HG02588 (cell line): ENCODE data around the gene CHST14.

Source experiments
- ATAC-seq: cut with Tn5 transposase; IDR thresholded peaks from one replicate; pipeline ENCODE4 v1.9.1; 2021; ENCODE audit warnings: mild to moderate bottlenecking, moderate library complexity; ENCODE audit not compliant: unreplicated experiment

The CHST14 gene

DNA sequence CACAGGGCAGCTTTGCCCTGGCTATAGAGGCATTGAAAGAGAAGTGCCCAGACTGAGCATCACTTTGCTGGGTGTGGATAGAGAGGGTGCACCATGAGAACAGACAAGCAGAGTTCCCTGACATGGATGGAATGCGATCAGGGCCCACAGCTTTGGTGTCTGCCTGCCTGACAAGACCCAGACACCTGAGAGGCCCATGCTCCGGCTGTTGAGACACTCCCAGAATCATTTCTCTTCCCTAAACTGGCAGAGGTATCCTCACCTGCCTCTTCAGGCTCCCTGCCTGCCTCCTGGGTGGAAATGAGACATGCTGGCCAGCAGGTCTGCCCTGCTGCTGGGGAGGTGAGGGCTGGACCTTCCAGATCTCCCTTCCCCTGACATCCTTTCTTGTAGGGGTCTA lies 10.4 kb upstream of the CHST14 start:
- ATAC-seq: no peak

DNA sequence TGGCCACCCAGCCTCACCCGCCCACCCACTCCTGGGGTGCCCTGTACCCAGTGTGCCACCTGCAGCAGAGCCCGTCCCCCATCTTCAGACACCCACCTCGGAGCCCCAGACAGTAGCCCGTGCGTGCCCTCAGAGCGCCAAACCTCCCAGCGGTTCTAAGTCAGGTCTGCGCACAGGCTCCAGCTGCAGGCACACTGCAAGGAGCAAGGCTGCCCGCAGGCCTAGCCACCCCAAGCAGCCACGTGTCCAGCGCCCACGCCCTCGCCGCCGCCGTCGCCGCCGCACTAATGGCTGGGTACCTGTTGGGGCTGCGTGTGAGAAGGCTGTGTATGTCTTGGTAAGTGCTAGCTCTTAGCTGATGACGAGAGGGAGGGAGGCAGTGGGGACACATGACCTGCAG lies 8.8 kb upstream of the CHST14 start:
- ATAC-seq: no peak

DNA sequence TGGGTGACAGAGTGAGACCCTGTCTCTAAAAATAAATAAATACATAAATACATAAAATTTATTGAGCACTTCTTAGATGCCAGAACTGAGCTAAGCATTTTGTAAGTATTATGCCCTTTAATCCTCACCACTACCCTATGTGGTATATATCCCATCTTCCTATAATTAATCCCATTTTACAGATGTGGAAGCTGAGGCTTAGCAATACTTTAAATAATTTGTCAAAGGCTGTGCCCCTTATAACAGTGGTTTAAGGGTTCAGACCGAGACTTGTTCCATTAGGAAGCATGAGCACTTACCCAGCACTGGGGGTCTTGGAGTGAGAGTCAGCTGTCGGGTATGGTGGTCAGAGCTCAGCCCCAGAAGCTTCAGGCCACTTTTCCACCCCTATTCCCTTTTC lies 7.5 kb upstream of the CHST14 start:
- no peak for ATAC-seq

DNA sequence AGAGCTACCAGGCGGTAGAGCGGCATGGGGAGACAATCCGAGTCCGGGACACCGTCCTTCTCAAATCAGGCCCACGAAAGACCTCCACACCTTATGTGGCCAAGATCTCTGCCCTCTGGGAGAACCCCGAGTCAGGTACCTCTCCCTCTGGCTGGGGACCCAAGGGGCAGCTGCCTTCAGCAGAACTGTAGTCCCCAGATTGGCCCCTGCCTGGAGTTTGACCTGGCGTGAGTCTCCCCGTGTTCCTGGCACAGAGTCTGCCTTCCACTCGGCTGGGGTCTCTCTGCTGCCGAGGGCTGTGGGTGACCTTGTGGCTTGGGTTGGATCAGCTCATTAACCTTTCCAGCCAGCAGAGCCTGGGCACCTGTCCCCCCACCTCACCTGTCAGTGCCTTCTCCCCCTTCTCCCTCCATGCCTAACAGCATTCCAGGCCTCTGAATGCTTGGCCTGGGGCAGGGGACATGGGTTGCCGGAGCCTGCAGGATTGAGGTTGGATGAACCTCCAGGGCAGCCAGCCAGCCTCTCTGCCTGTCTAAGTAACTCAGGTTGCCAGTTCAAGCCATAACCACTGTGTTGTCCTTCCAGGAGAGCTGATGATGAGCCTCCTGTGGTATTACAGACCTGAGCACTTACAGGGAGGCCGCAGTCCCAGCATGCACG lies 6.8 kb upstream of the CHST14 start:
- no peak for ATAC-seq

DNA sequence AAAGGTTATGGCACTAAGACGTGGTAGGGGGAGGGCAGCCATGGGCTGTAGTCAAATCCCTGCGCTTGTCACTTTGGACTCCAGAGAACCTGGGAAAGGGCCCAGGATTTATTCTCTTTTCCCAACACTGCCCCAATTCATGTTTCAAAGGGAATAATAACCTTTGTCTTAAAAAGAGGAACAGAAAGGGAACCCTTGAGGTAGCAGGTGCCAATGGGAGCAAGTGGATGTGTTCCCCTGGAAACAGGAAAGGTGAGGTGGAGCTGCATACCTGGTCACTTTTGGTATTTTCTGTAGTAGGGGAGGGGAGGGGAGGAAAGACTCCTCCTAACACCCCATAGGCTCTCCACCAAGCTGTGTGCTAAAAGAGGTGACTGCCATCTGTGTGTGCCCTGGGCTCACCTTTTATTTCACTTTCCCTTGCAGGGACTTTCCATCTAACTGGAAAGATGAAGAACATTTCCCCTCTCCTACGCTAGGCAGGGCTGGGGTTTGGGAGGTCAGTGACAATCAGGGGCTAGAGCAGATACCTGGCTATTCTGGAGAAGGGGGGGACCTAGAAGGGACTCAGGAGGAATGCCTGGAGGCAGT lies 6.1 kb upstream of the CHST14 start:
- ATAC-seq: no peak

DNA sequence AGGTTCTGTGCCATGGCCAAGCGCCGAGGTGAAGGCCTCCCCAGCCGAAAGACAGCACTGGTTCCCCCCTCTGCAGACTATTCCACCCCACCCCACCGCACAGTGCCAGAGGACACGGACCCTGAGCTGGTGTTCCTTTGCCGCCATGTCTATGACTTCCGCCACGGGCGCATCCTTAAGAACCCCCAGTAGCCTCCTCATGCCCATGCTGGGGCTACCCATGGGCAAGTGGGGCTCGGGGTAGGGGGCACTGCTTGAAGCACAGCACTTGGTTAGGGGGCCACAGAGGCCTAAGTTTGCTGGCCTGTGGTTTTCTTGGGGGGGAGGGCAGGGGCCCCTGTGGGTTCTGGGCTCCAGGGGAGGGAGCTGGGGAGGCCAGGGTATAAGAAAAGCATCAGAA lies 4.8 kb upstream of the CHST14 start:
- ATAC-seq: no peak

DNA sequence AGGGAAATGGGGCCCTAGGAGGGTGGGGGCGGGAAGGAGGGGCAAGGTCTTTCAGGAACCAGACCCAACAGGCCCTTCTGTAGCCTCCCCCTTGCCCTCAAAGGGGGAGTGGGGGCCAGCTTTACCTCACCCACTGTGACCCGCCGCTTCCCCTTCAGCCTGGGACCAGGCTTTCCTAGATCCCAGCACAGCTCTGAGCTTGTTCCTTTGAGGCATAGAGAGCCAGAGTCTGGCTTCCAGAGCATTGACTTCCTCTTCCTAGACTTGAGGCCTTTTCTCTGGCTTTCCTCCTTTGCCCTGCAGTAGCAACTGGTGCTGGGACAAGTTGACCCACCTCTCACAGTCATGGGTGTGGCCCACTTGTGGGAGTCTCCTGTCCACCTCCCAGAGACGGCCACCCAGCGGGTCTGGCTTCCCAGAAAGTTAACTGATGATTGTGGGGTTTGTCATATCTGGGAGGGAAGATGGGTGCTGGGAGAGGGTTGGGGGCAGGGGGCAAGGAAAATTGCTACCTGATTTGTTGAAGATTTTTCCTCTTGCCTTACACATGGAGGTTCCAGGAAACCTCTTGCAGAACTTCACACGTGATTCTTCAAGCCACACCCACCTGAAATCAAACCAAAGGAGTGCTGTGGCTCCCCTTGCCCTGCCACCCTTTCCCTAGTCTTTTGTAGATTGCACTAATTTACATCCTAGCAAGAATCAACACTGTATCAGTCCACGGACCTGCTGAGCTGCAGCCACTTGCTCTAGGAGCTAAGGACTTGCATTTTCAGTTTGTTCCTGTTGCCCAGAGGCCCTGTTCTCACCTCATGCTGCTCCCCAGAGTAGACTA lies 4.1 kb upstream of the CHST14 start:
- ATAC-seq: no peak

DNA sequence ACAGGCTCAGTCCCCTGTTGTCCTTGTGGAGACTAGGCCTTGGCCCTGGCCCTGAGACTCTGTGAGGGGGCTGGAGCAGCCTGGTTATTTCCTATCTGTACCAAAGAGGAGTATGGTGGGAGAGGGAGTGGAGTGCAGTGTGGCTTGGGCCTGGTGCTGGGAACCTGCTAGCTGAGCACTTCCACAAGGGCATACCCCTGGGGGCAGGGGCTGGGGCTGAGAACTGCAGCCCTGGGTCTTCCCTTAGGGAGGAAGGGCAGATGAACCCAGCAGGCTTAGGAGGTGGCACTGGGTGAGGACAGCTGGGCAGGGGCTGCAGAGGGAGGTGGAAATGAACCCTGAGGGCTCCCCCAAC lies 3.5 kb upstream of the CHST14 start:
- no peak for ATAC-seq

DNA sequence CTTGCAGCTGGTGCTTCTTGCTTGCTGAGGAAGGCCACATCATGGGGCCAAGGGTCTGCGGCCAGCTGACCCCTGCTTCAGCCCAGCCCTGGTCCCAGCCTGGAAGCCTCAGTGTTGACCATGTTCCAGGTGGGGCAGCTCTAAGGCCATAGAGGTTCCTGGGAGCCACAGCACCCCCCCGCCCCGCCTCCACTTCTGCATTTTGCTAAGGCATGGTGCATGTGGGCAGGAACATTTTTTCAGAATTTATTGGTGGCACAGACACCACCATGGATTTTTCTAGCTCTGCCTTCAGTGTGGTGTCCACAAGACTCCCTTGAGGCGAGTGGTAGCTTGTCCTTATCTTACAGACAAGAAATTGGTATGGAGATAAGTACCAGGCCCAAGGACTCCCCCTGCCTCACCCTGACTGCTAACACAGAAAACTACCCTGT lies 1.9 kb upstream of the CHST14 start:
- ATAC-seq: no peak

DNA sequence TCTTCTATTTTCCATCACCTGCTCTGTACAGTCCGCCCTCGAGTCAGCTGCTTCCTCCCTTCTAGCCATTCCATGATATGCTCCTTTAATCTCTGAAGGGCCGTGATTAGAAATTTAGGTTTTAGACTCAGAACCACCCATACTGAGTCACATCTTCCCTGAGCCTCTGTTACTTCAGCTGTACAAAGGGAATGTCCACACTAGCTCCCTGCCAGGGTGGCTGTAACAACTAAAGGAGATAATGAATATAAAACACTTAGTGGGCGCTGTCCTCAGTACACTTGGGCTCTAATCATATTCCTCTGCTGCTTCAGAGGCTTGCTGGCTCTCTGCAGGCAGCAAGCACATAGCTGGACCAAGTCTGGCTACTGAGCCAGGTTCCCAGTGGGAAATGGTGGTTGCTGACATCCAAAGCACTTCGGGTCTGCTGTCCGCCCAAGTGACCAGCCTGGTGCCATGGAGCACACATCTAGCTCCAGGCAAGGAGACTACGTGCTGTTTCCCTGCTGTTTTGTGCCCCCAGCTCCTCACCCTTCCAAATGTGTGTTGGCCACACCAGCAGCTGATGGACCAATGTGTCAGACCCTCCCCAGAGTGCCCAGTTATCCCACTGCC lies 901 bp upstream of the CHST14 start:
- no peak for ATAC-seq

DNA sequence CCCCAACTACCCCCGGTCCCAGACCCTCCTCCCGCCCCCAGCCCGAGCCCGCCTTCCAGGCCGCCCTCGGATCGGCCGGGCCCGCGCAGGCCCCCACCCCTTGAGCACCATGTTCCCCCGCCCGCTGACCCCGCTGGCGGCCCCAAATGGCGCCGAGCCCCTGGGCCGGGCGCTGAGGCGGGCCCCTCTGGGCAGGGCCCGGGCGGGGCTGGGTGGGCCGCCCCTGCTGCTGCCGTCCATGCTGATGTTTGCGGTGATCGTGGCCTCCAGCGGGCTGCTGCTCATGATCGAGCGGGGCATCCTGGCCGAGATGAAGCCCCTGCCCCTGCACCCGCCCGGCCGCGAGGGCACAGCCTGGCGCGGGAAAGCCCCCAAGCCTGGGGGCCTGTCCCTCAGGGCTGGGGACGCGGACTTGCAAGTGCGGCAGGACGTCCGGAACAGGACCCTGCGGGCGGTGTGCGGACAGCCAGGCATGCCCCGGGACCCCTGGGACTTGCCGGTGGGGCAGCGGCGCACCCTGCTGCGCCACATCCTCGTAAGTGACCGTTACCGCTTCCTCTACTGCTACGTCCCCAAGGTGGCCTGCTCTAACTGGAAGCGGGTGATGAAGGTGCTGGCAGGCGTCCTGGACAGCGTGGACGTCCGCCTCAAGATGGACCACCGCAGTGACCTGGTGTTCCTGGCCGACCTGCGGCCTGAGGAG lies 472 bp downstream of the CHST14 start:
- peak; percentile 26 for ATAC-seq

DNA sequence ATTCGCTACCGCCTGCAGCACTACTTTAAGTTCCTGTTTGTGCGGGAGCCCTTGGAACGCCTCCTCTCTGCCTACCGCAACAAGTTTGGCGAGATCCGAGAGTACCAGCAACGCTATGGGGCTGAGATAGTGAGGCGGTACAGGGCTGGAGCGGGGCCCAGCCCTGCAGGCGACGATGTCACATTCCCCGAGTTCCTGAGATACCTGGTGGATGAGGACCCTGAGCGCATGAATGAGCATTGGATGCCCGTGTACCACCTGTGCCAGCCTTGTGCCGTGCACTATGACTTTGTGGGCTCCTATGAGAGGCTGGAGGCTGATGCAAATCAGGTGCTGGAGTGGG lies 995 bp downstream of the CHST14 start:
- peak; percentile 4 for ATAC-seq

DNA sequence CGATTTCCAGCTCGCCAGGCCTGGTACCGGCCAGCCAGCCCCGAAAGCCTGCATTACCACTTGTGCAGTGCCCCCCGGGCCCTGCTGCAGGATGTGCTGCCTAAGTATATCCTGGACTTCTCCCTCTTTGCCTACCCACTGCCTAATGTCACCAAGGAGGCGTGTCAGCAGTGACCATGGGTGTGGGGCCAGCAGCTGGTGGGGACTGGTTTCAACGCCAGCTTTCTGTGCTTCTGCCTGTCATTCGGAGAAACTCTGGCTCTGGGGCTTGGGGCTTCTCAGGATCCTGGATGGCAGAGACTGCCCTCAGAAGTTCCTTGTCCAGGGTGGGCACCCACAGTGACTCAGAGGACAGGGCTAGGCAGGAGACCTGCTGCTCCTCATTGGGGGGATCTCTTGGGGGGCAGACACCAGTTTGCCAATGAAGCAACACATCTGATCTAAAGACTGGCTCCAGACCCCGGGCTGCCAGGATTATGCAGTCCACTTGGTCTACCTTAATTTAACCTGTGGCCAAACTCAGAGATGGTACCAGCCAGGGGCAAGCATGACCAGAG lies 1.5 kb downstream of the CHST14 start:
- no peak for ATAC-seq

DNA sequence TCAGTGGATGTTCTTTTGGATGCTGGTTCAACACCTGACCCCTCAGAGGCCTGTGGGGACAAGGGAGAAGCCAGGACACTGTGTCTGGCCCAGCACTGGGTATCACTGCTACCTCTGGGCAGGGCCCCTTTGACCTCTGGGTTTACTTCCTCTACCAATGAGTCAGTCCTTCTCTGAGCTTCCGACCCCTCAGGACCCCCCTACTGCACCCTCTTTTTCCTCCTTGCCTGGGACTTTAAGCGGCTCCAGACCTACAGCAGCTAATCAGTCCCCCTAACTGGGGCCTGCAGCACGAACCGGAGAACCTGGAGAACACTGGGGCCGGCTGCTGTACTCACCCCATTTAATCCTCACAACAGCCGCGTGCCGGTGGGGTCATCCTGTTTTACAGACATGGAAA lies 3.8 kb downstream of the CHST14 start:
- no peak for ATAC-seq

DNA sequence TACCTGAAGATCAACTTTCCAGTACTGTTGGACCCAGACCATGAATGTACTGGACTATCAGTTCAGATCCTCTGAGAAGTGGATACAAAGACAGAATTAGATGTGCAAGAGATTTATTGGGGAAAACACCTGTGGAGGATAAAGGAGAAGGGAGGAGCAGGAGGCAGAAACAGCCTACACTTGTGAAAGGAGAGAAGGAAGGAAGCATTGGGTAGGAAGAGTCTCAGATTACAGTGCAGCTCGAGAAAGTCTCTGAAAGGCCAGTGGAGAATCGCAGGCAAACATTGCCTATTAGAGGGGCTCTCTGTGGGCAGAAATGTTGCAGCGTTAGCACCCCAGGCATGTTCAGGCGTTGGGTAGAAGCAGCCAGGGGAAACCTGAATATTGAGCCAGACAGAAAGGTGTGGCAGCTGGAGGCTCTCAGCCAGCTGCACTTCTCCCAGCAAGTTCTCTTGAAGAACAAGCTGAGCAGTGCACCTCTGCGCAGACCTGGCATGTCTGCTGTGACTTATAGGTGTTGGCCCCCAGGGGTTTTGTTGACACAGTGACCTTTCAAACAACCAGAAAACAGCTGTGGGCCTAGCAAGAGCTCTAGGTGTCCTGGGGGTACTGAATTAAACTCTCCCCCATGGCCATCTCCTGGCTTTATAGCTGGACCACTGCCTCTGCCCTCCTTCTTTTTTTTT lies 7.0 kb downstream of the CHST14 start:
- ATAC-seq: no peak

DNA sequence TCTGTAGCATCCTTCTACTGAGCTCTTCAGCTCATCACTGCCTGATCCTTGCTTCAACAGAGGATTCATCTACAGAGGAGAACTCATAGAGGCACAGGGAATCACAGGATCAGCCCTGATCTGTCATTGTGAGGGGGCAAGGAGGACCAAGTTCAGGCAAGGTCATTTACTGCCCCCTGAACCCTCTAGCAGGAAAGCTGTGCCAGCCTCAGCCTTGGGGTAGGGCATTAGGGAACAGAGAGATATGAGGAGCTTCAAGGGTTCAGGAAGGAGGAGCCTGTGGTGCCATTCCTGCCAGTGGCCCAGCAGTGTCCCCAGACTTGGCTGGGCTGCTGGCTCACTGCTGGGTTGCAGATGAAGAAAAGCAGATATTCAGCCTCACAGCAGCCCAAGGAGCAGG lies 8.2 kb downstream of the CHST14 start:
- no peak for ATAC-seq

DNA sequence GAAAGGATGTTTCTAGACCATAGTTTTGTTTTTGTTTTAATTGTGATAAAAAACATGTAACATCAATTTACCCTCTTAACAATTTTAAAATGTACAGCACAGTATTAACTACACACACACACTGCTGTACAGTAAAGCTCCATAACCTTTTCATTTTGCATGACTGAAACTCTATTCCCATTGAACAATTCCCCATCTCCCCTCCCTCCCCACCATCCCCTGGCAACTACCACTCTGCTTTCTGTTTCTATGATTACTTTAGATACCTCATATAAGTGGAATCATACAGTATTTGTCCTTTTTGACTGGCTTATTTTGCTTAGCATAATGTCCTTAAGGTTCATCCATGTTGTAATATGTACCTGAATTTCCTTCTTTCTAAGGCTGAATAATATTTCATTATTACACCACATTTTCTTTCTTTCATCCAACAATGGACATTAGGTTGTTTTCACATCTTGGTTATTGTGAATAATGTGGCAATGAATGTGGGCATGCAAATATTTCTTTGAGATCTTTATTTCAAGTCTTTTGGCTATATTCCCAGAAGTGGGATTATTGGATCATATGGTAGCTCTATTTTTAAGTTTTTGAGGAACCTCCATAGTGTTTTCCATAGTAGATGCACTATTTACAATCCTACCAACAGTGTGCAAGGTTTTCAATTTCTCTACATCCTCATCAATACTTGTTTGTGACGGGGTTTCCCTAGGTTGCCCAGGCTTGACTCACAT lies 10.7 kb downstream of the CHST14 start:
- no peak for ATAC-seq

DNA sequence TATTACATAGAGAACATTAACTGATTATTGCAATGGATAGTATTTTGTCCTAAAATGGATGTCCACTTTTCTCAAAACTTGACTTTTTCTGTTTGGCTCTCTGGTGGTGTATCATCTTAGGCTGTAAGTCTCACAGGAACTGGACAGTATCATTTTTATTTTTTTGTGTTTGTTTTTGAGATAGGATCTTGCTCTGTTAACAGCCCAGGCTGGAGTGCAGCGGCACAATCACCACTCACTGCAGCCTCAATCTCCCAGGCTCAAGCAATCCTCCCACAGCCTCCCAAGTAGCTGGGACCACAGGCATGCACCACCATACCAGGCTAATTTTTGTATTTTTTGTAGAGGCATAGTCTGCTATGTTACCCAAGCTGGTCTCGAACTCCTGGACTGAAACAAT lies 13.1 kb downstream of the CHST14 start:
- no peak for ATAC-seq

DNA sequence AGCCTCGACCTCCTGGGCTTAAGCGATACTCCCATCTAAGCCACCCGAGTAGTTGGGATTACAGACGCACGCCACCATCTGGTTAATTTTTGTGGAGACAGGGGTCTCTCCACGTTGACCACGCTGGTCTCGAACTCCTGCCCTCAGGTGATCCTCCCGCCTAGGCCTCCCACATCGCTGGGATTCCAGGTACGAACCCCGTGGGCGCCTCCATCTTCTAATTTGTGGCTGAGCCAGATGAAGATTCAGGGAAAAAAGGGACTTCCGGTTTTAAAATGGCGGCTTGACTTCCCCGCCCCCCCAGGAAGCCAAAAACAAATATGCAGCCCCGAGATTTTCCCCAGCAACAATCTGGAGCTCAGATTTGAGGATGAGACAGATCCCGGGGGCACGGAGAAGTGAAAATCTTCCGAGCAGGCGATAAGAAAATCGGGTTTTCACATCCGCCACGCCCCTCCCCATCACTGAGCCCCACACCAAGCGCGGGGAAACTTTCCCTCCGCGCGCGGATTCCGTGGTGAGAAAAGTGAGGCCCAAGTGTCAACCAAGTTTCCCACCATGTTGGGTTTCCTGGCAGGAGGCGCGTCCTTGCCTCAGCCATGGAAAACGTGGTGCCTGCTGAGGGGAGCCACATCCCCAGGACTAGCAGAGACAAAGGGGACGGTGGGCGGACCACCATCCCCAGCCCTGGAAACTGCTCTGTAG lies 15.4 kb downstream of the CHST14 start:
- no peak for ATAC-seq
